T-helper 1 cell (primary cell): Measurements from ENCODE around the gene EAF1.

ENCODE experiments used
- DNase-seq, 5 donors: peaks; one replicate each; pipeline ENCODE4 v3.0.0-alpha.2; 2012 to 2020

Gene EAF1

DNA sequence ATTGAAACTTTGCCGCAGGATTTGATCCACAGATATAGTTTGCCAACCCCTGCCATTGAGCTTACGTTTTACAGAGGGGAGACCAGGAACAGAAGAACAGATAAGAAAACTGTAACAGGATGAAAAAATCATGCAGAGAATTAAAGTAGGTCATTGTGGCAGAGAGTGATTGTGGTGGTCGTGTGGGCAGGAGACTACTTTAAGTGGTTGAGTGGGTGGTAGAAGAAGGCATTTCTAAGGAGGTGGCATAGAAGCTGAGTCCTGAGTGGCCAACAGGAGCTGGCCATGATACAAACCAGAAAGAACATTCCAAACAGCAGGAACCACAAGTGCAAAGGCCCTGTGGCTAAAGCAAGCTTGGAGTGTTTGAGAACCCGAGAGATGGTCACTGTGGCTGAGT, 59.6 kb downstream of the EAF1 start:
- DNase-seq, result no peak

DNA sequence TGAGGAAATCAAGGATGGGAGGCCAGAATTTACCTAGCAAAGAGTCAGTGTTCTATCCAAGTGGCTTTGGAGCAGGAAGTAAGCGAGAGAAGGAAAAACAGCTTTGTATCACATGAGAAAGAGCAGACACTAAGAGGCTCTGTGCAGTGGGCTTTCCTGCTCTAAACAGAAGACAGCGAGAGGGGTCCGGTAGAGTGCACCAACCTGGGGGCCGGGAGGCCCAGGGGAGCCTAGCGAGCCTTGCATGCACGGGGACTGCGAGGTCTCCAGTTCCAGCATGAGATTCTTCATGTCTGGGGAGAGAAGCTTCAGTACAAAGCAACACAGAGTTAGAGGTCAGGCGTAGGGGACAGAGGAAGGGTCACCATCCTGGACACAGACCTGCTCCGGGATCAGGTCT, 60.6 kb downstream of the EAF1 start:
- no peak for DNase-seq

DNA sequence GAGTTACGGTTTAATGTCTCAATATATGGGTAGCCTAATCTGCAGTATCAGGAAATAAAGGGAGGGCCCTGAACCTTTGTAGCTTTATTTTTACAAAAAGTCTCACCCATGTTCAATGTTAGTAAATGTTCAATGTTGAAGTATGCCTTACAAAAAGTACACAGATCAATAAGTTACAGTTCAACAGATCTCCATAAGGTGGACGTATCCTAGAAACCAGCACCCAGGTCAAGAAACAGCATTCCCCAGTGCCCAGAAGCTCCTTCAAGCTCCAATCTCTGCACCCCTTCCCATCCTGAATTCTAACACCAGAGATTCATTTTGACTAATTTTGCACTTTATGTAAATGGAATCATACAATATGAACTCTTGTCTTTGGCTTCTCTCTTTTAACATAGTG, 62.8 kb downstream of the EAF1 start:
- no peak for DNase-seq

DNA sequence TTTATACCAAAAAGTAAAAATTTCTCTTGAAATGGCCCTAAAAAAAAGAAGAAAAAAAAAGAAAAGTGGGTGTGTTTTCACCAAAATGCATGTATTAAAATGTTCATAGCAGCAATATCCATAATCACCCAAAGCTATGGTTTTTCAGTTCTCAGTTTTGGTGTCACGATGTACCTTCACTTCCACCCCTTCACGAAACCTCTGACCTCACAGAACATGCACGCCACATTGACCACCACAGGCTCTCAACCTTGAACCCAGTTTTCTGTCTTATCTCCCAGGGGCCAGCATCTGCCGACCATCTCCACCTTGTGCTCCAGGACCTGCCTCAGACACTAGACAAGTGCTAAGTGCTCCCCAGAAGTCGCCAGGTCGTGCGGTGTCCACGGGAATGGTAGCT, 63.7 kb downstream of the EAF1 start:
- no peak for DNase-seq
